ENCODE measurements around the gene FIGLA.

GRCh38 chr2:70834881-70835280 lies 44.4 kb upstream of the FIGLA start:
- no peak for TF ChIP-seq CTCF (IDR thresholded peaks at IDR 0.05; ENCODE audit: low read depth, low read length)
- TF ChIP-seq MAX (IDR thresholded peaks at IDR 0.05; ENCODE audit: low read depth, low read length) = no peak
- no peak for TF ChIP-seq POLR2A (IDR thresholded peaks at IDR 0.05; ENCODE audit: extremely low read depth, insufficient read length)
- no peak for TF ChIP-seq MYC (IDR thresholded peaks at IDR 0.05; ENCODE audit: low read depth, low read length)
